Measurements from ENCODE around the gene CFI.

Gene CFI

GRCh38 chr4:109729718-109730618 lies 71.8 kb downstream of the CFI start, which contains the start of gene PLA2G12A:
Gene PLA2G12A, minus strand, starts transcription at chr4:109730070. Its CDS starts 261 bp downstream, at chr4:109729809.
- peak; percentile 87 for DNase-seq

DNA sequence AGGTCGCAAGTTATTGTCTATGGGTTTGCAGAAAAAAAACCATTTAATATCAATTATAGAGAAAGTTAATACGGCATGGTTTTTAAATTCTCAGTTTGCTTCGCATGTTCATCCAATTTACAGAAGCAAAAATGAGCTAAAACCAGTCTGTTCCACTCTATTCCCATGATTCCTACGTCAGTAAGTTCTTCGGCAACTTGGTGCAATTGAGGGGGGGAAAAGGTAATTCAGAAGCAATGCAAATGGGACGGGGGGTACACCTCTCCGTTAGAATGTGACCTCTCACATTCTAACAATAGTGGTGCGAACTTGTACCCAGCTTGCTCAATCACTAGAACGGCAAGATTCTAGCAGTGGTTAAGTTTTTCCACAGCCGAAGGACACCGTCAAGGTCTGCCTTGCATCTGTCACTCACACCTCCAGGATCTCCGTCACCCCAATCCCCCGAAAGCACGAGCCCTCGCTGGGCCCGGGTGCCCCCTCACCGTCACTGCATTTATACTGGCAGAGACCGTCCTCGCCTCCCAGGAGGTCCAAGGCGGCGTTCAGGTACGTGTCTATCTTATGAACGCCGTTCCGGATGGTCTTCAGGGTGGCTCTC lies 72.6 kb downstream of the CFI start:
- DNase-seq: no peak

- DNase-seq: no peak
Observed at GRCh38 chr4:109728385-109728784, 73.4 kb downstream of the CFI start.

DNA sequence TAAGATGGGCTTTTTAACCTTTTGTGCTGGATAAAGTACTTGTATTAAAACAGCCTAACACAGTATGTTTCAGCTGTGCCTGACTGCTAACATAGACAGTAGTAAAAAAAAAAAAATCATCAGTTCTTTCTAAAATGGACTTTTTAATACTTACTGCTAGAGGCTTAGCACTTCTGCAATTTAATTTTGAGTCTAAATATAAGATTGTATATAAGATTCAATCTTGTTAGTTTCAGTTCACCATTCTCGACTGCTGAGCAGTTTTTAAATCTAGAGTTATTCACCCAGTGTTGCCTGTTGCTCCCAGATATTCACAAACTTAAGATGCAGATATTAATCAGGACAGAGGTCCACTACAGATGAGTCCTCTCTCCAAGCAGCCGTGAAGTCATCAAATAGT lies 78.7 kb downstream of the CFI start:
- DNase-seq: no peak

DNA sequence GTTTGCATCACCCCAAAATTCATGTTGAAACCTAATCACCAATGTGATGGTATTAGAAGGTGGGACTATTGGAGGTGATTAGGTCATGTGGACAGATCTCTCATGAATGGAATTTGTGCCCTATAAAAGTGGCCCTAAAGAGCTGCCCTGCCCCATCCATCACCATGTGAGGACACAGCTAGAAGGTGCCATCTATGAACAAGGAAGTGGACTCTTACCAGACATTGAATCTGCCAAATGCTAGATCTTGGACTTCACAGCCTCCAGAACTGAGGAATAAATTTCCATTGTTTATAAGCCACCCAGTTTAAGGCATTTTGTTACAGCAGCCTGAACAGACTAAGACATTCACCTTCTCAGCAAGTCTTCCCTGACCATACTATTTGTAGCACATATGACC lies 79.4 kb downstream of the CFI start:
- no peak for DNase-seq

GRCh38 chr4:109721033-109721432 lies 80.8 kb downstream of the CFI start:
- no peak for DNase-seq

DNA sequence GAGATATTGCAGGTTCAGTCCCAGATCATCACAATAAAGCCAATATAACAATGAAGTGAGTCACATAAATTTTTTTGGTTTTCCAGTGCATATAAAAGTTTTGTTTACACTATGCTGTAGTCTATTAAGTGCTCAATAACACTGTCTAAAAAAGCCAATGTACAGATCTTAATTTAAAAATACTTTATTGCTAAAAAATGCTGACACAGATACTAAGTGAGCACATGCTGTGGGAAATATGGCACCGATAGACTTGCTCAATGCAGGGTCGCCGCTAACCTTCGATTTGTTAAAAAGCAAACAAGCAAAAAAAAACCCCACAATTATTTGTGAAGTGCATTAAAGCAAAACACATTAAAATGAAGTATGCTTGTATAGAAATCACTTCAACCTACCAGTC lies 82.2 kb downstream of the CFI start:
- DNase-seq: no peak

GRCh38 chr4:109718759-109719158 lies 83.0 kb downstream of the CFI start:
- no peak for DNase-seq

DNA sequence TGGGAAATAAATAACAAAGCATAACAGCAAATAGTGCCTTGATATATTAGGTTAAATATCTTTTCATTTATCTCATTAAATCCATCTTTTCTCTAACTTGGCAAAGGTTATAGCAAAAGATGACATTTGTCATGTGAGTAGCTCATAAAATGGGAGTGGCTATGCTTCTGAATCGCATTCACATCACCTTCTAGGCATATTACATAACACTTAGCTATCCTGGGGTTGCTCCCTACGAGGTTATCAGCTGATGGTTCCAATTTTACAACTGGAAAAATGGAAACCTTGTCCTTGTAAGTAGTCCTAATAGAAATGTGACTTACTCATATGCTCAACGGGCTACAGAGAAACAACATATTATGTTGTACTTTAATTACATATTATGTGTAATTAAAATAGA lies 88.3 kb downstream of the CFI start:
- DNase-seq: no peak

DNA sequence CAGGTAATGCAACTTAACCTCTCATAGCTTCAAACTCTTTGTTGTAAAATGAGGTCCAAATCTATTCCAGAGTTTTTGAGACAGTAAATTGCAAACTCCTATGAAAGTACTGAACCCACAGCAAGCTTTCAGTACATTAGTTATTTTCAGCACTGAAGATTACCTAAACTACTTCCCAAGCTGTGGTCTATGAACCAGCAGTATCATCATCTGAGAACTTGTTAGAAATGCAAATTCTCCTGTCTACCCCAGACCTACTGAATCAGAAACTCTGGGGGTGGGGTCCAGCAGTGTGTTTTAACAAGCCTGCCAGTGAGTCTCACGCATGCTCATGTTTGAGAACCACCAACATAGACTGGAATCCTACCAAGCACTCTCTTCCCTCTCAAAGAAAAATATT lies 92.8 kb downstream of the CFI start:
- DNase-seq: no peak

- DNase-seq: no peak
Observed at GRCh38 chr4:109708435-109708834, 93.4 kb downstream of the CFI start.

DNA sequence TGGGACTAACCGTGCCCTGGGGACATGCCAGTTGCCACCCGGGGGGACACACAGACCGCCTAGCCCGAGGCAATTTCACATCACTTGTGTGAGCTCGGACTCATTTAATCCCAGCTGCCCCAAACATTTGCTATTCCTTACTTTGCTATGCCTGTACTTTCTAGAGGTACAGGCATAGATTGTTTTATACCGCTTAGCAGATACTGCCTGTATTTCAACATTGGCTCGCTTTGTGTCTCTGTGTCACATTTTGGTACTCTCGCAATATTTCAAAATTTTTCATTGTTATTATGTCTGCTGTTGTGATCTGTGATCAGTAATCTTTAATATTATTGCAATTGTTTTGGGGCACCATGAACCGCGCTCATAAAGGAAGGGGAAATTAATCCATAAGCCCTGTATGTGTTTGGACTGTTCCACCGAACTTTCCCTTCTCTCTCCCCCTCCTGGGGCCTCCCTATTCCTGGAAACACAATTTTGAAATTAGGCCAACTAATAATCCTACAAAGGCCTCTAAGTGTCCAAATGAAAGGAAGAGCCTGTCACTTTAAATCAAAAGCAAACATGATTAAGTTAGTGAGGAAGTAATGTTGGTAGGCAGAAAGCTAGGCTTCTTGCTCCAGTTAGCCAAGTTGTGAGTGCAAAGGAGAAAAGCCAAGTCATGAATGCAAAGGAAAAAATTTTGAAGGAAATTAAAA lies 98.0 kb downstream of the CFI start:
- DNase-seq: no peak

DNA sequence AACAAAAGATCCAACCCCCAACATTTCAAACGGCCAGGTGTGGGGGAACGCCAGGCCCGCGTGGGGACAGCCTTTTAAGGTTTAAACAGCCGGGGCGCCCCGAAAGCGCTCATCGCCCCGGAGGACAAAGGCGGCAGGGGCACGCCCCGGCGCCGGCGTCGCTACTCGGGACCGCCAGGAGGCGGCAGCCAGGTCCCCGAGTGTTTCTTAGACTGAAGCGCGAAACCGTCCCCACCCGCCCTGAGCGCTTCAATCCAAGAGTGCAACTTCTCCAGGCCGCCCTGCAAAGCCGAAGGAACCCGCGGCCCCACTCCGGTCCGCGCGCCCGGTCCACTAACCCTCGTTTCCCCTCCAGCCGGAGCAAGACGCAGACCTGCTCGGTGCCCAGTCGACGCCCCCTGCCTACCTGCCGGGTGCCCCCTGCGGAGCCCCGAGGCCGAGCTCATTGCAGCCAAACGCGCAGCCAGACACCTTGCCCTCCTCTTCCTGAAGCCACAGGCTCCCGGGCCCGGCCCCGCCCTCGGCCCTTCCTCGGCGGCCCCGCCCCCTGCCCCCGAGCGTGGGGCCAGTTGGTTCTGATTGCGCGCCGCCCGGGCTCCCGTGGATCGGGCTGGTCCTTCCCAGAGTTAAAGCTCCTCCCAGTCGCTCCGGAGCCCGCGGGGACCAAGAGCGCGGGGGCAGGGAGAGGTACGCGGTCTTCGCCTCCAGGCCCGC lies 98.7 kb downstream of the CFI start, which contains the start of gene CASP6:
CASP6 (minus strand) TSS at position 496 of the 714 bp plus-strand sequence; CDS start at position 446, 50 bp downstream.
- DNase-seq: peak; percentile 82

GRCh38 chr4:109701566-109702410 lies 100.0 kb downstream of the CFI start:
- DNase-seq: no peak

GRCh38 chr4:109699553-109700225 lies 102.1 kb downstream of the CFI start:
- DNase-seq: no peak

GRCh38 chr4:109698656-109699055 lies 103.1 kb downstream of the CFI start:
- no peak for DNase-seq

DNA sequence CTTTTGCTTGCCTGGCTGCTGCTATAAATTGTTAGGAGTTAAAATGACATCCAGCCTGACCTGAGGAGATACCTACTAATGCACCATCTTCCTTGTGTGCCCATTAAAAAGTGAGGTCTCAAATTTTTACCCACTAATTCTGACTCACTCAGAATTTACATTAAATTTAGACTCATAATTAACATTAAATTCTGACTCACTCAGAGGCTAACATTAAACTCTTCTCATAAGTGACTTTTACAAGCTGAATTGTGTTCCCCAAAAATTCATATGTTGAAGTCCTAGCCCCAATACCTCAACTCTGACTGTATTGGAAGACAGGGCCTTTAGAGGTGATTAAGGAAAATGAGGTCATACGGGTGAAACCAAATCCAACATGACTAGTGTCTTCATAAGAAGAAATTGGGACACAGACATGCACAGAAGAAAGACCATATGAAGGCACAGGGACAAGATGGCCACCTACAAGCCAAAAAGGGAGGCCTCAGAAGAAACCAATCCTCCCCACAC lies 110.3 kb downstream of the CFI start:
- no peak for DNase-seq
